ENCODE results near the gene OVOL1. TPM values are rescaled to one million over a fixed set of nuclear protein-coding genes. Genes with fewer than 3 reads are reported as not detected.
"Not testable (repeated sequence)": the region's sequence is repeated elsewhere in the genome, so short reads cannot be mapped to it uniquely, and the experiment has no call there.

The OVOL1 gene
- total and polyA plus RNA-seq, 4 experiments from 2014 or later: not detected

DNA sequence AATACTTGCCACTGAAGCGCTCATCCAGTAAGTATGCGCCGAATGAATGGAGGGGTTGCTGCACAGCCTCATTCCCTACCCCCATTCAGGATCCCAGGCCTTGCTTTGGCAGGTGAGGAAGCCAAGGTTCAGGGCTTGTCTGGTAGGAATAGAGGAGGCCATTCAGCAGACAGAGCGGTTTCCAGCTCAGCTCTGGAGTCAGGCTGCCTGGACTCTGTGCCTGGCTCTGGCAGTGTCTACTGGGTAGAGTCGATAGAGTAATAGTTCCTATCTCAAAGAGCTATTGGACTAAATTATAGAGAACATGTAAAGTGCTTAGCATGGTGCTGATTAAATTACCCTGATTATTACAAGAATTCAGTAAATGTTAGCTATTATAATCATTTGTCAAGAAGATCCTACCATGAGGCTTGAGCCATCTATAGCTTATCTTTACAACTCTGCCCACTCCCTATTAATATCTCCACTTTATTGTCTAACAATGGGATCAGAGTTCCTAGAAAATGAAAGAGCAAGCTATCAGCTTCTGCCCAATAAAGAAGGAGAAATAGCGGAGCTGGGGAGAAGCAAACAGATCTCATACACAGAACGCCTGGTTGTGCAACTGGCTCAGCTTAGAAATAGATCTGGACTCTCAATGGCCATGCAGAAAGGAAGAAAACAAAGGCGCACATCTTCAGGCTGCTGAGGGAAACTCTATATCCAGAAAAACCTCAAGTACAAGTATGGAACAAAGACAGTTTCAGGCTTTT is 40.3 kb downstream of the OVOL1 start:
- H3K4me1 ChIP-seq (ENCODE audit: insufficient read depth, low read length): no peaks in the 10 kb centered on the region
- ChIA-PET POLR2A (ENCODE audit: partially characterized antibody) (no interaction called here), CTCF (ENCODE audit: partially characterized antibody) (interaction anchor here (0.7 to 1.7 kb wide), 8 partner anchors 9 to 196 kb away, joined by 3 to 11 read pairs (median 3); partner anchors contain the start of gene AP5B1)
- DNase-seq: no peak
- Mint-ChIP-seq H3K36me3 (no peaks in the 10 kb centered on the region), H3K27me3 (no peaks in the 10 kb centered on the region), H3K9me3 (peaks cover 0 to 1% (median 0%) of the 10 kb centered on the region in 8 donors), H3K4me1 (peaks cover 0 to 2% (median 1%) of the 10 kb centered on the region in 4 donors), H3K4me3 (no peak overlapping the region), H3K27ac (no peak overlapping the region)
- no peaks in the 10 kb centered on the region for H3K27me3 ChIP-seq (ENCODE audit: insufficient read depth, low read length)
- H3K9me3 ChIP-seq (ENCODE audit: control insufficient read depth in 1 of 2, low read length in 2 of 2): no peaks in the 10 kb centered on the region
- H3K36me3 ChIP-seq (ENCODE audit: insufficient read depth, low read length): no peaks in the 10 kb centered on the region
- no peak overlapping the region for H3K4me3 ChIP-seq (ENCODE audit: low read length in 2 of 2)
- no peak overlapping the region for H3K27ac ChIP-seq (ENCODE audit: low read depth, low read length)
- intact Hi-C loops (cut with micrococcal nuclease): no loop called here

- H3K4me1 Mint-ChIP-seq: peaks cover 8% of the 10 kb centered on the region in 4 donors
- H3K4me1 ChIP-seq (ENCODE audit: insufficient read depth, low read length): peaks cover 14% of the 10 kb centered on the region
- ChIA-PET CTCF (ENCODE audit: partially characterized antibody) (interaction anchor here (0.5 to 2.4 kb wide), 3 partner anchors 49 to 118 kb away, joined by 3 to 6 read pairs (median 3); partner anchors contain the start of gene KAT5), POLR2A (ENCODE audit: partially characterized antibody) (no interaction called here)
- H3K27ac ChIP-seq (ENCODE audit: low read depth, low read length): no peak overlapping the region
- H3K36me3 ChIP-seq (ENCODE audit: insufficient read depth, low read length): no peaks in the 10 kb centered on the region
- H3K27ac Mint-ChIP-seq: no peak overlapping the region
- H3K36me3 Mint-ChIP-seq: no peaks in the 10 kb centered on the region
- no peak overlapping the region for H3K4me3 ChIP-seq (ENCODE audit: low read length in 2 of 2)
- H3K4me3 Mint-ChIP-seq: no peak overlapping the region
- no peaks in the 10 kb centered on the region for H3K27me3 Mint-ChIP-seq
- intact Hi-C loops (cut with micrococcal nuclease): no loop called here
- no peaks in the 10 kb centered on the region for H3K27me3 ChIP-seq (ENCODE audit: insufficient read depth, low read length)
- no peaks in the 10 kb centered on the region for H3K9me3 ChIP-seq (ENCODE audit: control insufficient read depth in 1 of 2, low read length in 2 of 2)
- H3K9me3 Mint-ChIP-seq: peaks cover 0 to 1% (median 0%) of the 10 kb centered on the region in 8 donors
- DNase-seq: no peak
Measured at GRCh38 chr11:65829459-65829858, 42.6 kb downstream of the OVOL1 start.

DNA sequence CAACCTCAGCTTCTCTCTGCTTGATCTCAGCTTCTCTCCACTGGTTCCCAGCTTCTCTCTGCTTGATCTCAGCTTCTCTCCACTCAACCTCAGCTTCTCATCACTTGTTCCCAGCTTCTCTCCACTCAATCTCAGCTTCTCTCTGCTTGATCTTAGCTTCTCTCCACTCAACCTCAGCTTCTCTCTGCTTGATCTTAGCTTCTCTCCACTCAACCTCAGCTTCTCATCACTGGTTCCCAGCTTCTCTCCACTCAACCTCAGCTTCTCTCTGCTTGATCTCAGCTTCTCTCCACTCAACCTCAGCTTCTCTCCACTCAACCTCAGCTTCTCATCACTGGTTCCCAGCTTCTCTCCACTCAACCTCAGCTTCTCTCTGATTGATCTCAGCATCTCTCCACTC is 45.4 kb downstream of the OVOL1 start:
- H3K27me3 ChIP-seq (ENCODE audit: insufficient read depth, low read length); H3K27ac ChIP-seq (ENCODE audit: low read depth, low read length); H3K4me3 ChIP-seq (ENCODE audit: low read length in 2 of 2); H3K9me3 Mint-ChIP-seq; H3K36me3 ChIP-seq (ENCODE audit: insufficient read depth, low read length); H3K9me3 ChIP-seq (ENCODE audit: control insufficient read depth in 1 of 2, low read length in 2 of 2); DNase-seq; H3K36me3 Mint-ChIP-seq; intact Hi-C loops (cut with micrococcal nuclease); H3K4me1 Mint-ChIP-seq; H3K27me3 Mint-ChIP-seq: not testable (repeated sequence)
- ChIA-PET POLR2A (ENCODE audit: partially characterized antibody) (interaction anchor here (1.3 to 3.9 kb wide), 8 partner anchors 16 to 407 kb away, joined by 3 to 72 read pairs (median 10); partner anchors contain the start of genes C11orf68, CCDC85B, CFL1 and FIBP), CTCF (ENCODE audit: partially characterized antibody) (interaction anchor here (0.9 to 3.8 kb wide), 10 partner anchors 14 to 479 kb away, joined by 3 to 18 read pairs (median 10); partner anchors contain the start of genes CCDC85B, KAT5 and MUS81)
- peak overlapping the region in 1 of 7 donors; percentile 50 for H3K27ac Mint-ChIP-seq
- H3K4me3 Mint-ChIP-seq: peak overlapping the region in 5 of 8 donors; percentile 7 to 53 (median 26)
- H3K4me1 ChIP-seq (ENCODE audit: insufficient read depth, low read length): peaks cover 20% of the 10 kb centered on the region

- Mint-ChIP-seq H3K9me3 (peaks cover 0 to 1% (median 0%) of the 10 kb centered on the region in 8 donors), H3K27ac (peak within 1 kb of the TSS in 5 of 7 donors; percentile 29 to 82 (median 70)), H3K4me3 (no peak within 1 kb of the TSS), H3K27me3 (no peaks in the 10 kb centered on the region), H3K4me1 (peaks cover 8% of the 10 kb centered on the region in 4 donors), H3K36me3 (no peaks in the 10 kb centered on the region)
- Histone ChIP-seq H3K9me3 (ENCODE audit: control insufficient read depth in 1 of 2, low read length in 2 of 2) (no peaks in the 10 kb centered on the region), H3K36me3 (ENCODE audit: insufficient read depth, low read length) (no peaks in the 10 kb centered on the region), H3K4me3 (ENCODE audit: low read length in 2 of 2) (peak within 1 kb of the TSS; percentile 31 to 67), H3K4me1 (ENCODE audit: insufficient read depth, low read length) (peaks cover 20% of the 10 kb centered on the region), H3K27ac (ENCODE audit: low read depth, low read length) (peak within 1 kb of the TSS; percentile 17), H3K27me3 (ENCODE audit: insufficient read depth, low read length) (no peaks in the 10 kb centered on the region)
- ChIA-PET POLR2A (ENCODE audit: partially characterized antibody) (interaction anchor here (0.6 to 3.9 kb wide), 15 partner anchors 15 to 408 kb away, joined by 3 to 72 read pairs (median 5); partner anchors contain the start of genes C11orf68, CCDC85B, CFL1 and FAM89B), CTCF (ENCODE audit: partially characterized antibody) (interaction anchor here (0.7 to 3.8 kb wide), 16 partner anchors 15 to 478 kb away, joined by 3 to 18 read pairs (median 4); partner anchors contain the start of genes CCDC85B, CFL1, FIBP and KAT5)
- intact Hi-C loops (cut with micrococcal nuclease): loop anchor here (1.0 kb wide), 1 partner anchor 25 kb away; the partner anchor contains the start of gene CFL1
- peak; percentile 91 to 94 (median 93) for DNase-seq
Measured at GRCh38 chr11:65833297-65834030, 46.6 kb downstream of the OVOL1 start, which contains the start of gene SNX32. Gene SNX32 (plus strand): TSS chr11:65833963. CDS start chr11:65834066, 103 bp downstream.

DNA sequence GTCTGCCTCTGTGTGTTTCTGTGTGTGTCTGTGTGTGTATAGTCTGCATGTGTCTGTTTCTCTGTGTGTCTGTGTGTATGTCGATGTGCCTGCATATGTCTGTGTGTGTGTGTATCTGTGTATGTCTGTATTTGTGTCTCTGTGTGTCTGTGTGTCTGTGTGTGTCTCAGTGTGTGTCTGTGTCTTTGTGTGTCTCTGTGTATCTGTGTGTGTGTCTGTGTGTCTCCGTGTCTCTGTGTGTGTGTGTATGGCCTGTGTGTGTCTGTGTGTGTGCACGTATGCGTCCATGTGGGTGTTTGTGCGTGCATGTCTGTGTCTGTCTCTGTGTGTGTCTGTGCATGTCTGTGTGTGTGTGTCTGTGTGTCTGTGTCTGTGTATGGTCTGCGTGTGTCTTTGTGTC is 47.3 kb downstream of the OVOL1 start:
- Mint-ChIP-seq H3K27ac (no peak overlapping the region), H3K4me3 (no peak overlapping the region), H3K27me3 (no peaks in the 10 kb centered on the region), H3K9me3 (peaks cover 0 to 1% (median 0%) of the 10 kb centered on the region in 8 donors), H3K4me1 (peaks cover 8% of the 10 kb centered on the region in 4 donors), H3K36me3 (no peaks in the 10 kb centered on the region)
- no peaks in the 10 kb centered on the region for H3K27me3 ChIP-seq (ENCODE audit: insufficient read depth, low read length)
- no peak for DNase-seq
- intact Hi-C loops (cut with micrococcal nuclease): no loop called here
- POLR2A ChIA-PET (ENCODE audit: partially characterized antibody): interaction anchor here (1.0 to 3.9 kb wide), 11 partner anchors 14 to 181 kb away, joined by 3 to 72 read pairs (median 9); partner anchors contain the start of genes C11orf68, CCDC85B, CFL1 and FIBP
- peaks cover 20% of the 10 kb centered on the region for H3K4me1 ChIP-seq (ENCODE audit: insufficient read depth, low read length)
- no peak overlapping the region for H3K27ac ChIP-seq (ENCODE audit: low read depth, low read length)
- H3K4me3 ChIP-seq (ENCODE audit: low read length in 2 of 2): peak overlapping the region; percentile 31 to 67
- CTCF ChIA-PET (ENCODE audit: partially characterized antibody): interaction anchor here (0.7 to 3.8 kb wide), 10 partner anchors 16 to 234 kb away, joined by 3 to 18 read pairs (median 10); partner anchors contain the start of genes CCDC85B, FIBP, KAT5 and MUS81
- H3K36me3 ChIP-seq (ENCODE audit: insufficient read depth, low read length): no peaks in the 10 kb centered on the region
- H3K9me3 ChIP-seq (ENCODE audit: control insufficient read depth in 1 of 2, low read length in 2 of 2): no peaks in the 10 kb centered on the region

GRCh38 chr11:65842144-65842543 is 55.3 kb downstream of the OVOL1 start:
- Histone ChIP-seq H3K27ac (ENCODE audit: low read depth, low read length) (no peak overlapping the region), H3K9me3 (ENCODE audit: control insufficient read depth in 1 of 2, low read length in 2 of 2) (no peaks in the 10 kb centered on the region), H3K36me3 (ENCODE audit: insufficient read depth, low read length) (no peaks in the 10 kb centered on the region), H3K4me3 (ENCODE audit: low read length in 2 of 2) (no peak overlapping the region), H3K27me3 (ENCODE audit: insufficient read depth, low read length) (no peaks in the 10 kb centered on the region), H3K4me1 (ENCODE audit: insufficient read depth, low read length) (no peaks in the 10 kb centered on the region)
- Mint-ChIP-seq H3K36me3 (no peaks in the 10 kb centered on the region), H3K27me3 (no peaks in the 10 kb centered on the region), H3K27ac (no peak overlapping the region), H3K9me3 (no peaks in the 10 kb centered on the region), H3K4me1 (no peaks in the 10 kb centered on the region), H3K4me3 (no peak overlapping the region)
- intact Hi-C loops (cut with micrococcal nuclease): no loop called here
- DNase-seq: no peak
- ChIA-PET CTCF (ENCODE audit: partially characterized antibody) (no interaction called here), POLR2A (ENCODE audit: partially characterized antibody) (no interaction called here)
